AG04449 (cell line): ENCODE data around the gene KCNA10.

ENCODE experiments used
- CTCF ChIA-PET: fragments of 350-600 bp; formaldehyde crosslinking; extraction: SDS; loops from one replicate; lab custom pipeline; 2021; ENCODE audit warnings: antibody characterized with exemption; lab: Yijun Ruan, JAX
- POLR2A ChIA-PET: fragments of 400-600, 350-600 bp; formaldehyde crosslinking; extraction: SDS; loops from one replicate; lab custom pipeline; 2020; ENCODE audit warnings: antibody characterized with exemption, inconsistent platforms; lab: Yijun Ruan, JAX
- DNase-seq: peaks from one replicate; pipeline ENCODE4 v3.0.0-alpha.2; 2010; ENCODE audit warnings: low read depth, low spot score
- H3K4me3 ChIP-seq: 2 replicates; pipeline ENCODE4 v1.5.1; 2011; ENCODE audit warnings: low read depth, mild to moderate bottlenecking, control low read depth, low read length
- CTCF ChIP-seq: IDR thresholded peaks from one replicate; pipeline ENCODE4 v1.5.1; 2011; ENCODE audit warnings: mild to moderate bottlenecking, moderate library complexity, low read length, control low read depth, inconsistent platforms; ENCODE audit not compliant: insufficient read depth; ENCODE audit errors: missing control alignments

Gene KCNA10

DNA sequence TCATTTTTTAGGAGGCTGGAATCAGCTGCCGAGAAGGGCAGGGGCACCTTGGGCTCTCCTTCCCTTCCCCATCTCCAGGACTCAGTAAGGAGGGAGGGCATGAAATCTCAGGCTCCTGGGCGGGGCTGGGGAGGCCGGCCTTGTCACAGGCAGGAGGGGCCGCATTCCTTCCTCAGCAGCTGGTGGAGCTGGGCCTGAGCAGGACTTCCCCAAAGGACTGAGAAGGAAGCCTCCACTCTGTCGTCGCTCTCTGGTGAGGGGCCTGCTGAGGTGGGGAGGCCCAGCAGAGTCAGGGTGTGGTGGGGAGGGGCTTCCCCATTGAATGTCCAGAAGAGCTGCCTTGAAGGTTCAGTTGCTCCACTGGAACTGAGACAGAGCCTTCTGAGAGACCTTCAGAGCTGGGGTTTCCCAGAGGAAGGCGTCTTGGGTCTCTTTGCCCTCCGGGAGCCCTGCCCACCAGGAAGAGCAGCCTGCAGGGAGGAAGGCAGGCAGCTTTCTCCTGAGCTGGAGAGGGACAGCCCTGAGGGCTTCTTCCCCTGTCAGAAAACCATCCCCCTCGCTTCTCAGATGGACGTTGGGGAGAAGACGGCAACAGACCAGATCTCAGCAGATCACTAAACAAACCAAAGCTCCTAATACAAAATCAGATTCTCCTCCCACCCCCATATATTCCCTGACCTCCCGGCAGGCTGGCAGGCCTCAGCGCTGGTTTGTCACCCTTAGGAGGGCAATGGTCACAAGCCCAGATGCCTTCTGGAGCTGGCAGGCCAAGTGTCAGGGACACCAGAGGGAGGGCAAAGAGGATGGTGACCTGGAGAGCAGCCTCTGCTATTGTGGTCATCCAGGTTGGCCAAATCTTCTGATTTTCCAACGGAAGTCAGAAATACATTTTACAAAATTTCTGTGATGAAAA, 10.7 kb downstream of the KCNA10 start:
- H3K4me3 ChIP-seq: no peak overlapping the region
- CTCF ChIA-PET: interaction anchor here (1.0 to 7.2 kb wide), 4 partner anchors 12 to 304 kb away, joined by 3 to 51 read pairs (median 5); no protein-coding TSS in a partner anchor
- TF ChIP-seq CTCF: no peak
- POLR2A ChIA-PET: interaction anchor here (0.5 kb wide), 1 partner anchor 100 kb away, joined by 3 read pairs; no protein-coding TSS in a partner anchor
- no peak for DNase-seq

- CTCF ChIA-PET: interaction anchor here (1.2 to 7.2 kb wide), 2 partner anchors 10 to 299 kb away, joined by 3 to 51 read pairs; no protein-coding TSS in a partner anchor
- no peak for TF ChIP-seq CTCF
Observed at GRCh38 chr1:110506541-110506940, 12.4 kb downstream of the KCNA10 start.

GRCh38 chr1:110505596-110505995, 13.4 kb downstream of the KCNA10 start:
- DNase-seq: no peak
- H3K4me3 ChIP-seq: no peak overlapping the region
- ChIA-PET CTCF (interaction anchor here (1.1 kb wide), 1 partner anchor 10 kb away, joined by 11 read pairs; no protein-coding TSS in a partner anchor), POLR2A (no interaction called here)
- no peak for TF ChIP-seq CTCF

More at GRCh38 chr1:110506541-110506940, 12.4 kb downstream of the KCNA10 start:
- POLR2A ChIA-PET: no interaction called here
- H3K4me3 ChIP-seq: no peak overlapping the region
- no peak for DNase-seq

- ChIA-PET CTCF (interaction anchor here (1.2 to 1.5 kb wide), 2 partner anchors 8 to 307 kb away, joined by 4 to 7 read pairs; no protein-coding TSS in a partner anchor), POLR2A (no interaction called here)
- no peak for DNase-seq
- TF ChIP-seq CTCF: no peak
- H3K4me3 ChIP-seq: no peak overlapping the region
Observed at GRCh38 chr1:110504226-110504625, 14.7 kb downstream of the KCNA10 start.

- ChIA-PET POLR2A (no interaction called here), CTCF (interaction anchor here (1.0 to 2.1 kb wide), 5 partner anchors 7 to 307 kb away, joined by 3 to 8 read pairs (median 4); no protein-coding TSS in a partner anchor)
- TF ChIP-seq CTCF: no peak
Observed at GRCh38 chr1:110503471-110503870, 15.5 kb downstream of the KCNA10 start.

More at GRCh38 chr1:110503471-110503870, 15.5 kb downstream of the KCNA10 start:
- no peak overlapping the region for H3K4me3 ChIP-seq
- DNase-seq: no peak
